HG02571 (cell line): ENCODE results near the gene LYPD6B.

Experiments
- ATAC-seq: cut with Tn5 transposase; IDR thresholded peaks from one replicate; pipeline ENCODE4 v1.9.1; 2021; ENCODE audit warnings: mild to moderate bottlenecking, moderate library complexity; ENCODE audit not compliant: unreplicated experiment

LYPD6B gene, protein sequence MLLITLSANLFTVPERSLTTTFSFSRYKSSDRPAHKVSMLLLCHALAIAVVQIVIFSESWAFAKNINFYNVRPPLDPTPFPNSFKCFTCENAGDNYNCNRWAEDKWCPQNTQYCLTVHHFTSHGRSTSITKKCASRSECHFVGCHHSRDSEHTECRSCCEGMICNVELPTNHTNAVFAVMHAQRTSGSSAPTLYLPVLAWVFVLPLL

DNA sequence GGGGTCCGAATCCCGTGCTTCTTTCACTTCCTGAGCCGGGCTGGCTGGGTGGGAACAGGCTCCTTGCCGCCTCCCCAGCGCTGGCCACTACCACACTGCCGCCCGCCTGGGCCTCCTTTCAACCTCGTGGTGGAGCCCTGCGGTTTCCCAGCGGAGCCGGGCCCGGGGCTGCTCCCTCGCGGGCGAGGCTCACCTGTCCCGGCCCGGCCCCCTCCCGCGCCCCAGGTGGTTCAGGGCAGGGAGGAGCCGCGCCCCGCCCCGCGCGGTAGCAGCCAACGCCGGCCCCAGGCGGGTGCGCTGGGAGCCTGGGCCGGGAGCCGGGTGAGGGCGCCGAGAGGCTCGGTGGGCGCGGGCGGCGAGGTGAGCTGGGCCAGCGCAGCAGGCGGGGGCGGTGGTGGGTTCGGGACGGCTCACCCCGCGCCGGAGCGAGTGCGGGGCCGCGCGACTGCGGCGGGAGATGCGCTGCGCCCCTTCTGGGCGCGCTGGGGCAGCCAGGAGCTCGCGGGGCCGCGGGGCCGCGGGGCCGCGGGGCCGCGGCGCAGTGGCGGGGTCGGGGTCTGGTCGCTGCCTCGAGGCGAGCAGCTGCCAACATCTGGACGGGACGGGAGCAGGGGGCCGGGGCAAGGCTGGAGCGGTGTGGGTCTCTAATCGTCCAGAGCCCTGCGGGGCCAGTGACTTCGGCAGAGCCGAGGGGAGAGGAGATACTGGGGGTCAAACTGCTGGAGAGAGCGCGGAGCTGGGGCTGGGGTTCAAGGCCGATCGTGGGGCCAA, at the start of gene LYPD6B:
TSS of gene LYPD6B (plus strand) at position 258 of the 771 bp plus-strand sequence. CDS start 92,250 bp downstream, outside the sequence.
- peak; percentile 62 for ATAC-seq

DNA sequence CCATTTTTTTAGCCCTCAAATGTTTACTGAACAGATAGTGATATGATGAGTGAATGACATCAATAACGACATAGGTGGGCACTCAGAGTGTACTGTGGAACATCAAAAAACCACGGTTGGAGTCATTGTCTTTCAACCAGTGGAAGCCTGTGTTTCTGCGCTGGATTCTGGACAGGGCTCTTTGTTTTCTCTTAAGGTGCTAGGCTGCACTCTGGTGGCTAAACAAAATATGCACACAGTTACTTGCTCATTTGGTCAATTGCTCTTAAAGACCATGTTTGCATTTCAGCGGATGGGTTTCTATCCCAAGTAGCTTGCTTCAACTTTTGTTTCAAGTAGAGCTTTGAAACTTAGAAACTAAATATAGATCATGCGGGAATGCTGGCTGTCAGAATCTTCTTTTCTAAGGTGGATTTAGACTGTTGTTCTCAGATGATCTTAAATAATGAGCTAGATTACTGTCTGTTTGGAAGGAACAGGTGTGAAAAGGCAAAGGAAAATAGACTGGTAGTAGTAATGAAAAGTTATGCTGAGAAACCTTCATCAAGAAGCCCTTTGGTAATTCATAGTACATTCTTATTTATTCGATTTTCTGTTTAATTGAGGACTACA, 48.5 kb upstream of the LYPD6B start:
- ATAC-seq, result peak; percentile 63

DNA sequence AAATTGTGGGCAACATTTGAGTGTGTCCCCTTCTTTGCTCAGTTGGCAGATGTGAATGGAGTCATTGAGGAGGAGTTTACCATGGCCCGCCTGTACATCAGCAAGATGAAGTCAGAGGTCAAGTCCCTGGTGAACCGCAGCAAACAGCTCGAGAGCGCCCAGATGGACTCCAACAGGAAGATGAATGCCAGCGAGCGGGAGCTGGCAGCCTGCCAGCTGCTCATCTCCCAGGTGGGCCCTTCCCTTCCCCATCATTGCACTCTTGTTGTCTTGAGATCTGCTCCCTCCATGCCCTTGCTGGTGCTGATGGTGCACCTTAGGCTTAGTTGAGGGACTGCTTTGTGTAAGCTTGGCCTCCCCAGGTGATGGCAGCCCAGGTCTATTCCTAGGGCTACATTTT, 47.5 kb upstream of the LYPD6B start:
- ATAC-seq, result no peak

DNA sequence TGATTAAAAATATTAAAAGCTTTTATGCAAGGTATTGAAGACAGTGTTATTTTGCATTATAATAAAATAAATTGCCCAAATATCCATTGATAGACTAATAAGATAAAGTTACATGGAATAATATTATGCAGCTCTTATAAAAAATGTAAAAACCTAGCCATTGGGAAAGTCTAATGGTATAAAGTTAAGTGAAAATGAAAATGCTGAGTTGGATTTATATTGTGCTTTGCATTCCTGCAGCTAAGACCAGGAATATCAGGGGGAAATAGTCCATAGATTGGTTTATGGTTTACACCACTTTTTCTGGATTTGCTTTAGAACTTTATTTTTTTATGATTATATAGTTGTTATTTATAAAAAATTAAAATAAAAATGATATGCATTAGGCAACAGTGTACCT, 46.1 kb upstream of the LYPD6B start:
- no peak for ATAC-seq

DNA sequence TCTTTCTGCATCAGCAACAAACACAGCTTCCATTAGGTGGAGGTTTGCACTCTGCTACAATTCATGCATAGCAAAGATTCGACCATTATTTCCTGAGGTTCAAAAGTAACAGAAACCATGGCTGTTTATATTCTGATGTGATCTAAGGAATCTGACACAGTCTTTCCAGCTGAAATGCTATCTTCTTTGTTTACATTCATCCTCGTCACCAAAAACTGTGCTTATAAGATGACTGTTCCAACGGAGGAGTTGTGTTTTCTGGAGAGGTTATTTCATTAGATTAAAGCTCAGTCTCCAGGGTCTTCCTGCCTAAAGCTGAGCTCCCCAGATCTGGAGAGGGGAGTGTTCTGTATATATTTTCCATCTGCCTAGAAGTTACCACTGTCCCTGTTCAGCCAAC, 45.1 kb upstream of the LYPD6B start:
- ATAC-seq, result no peak

DNA sequence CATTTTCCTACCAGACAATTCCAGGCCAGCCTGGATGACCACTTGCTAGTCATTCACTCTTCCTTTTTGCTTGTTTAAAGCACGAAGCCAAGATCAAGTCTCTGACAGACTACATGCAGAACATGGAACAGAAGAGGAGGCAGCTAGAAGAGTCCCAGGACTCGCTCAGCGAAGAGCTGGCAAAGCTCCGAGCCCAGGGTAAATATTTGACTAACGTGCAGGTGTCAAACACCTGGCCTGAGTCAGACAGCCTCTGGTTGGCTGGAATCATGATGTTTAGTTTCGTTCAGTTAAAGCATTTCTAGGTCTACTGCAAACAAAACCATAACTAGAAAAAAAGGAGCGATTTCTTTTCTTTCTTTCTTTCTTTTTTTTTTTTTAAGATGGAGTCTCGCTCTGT, 44.2 kb upstream of the LYPD6B start:
- ATAC-seq, result no peak

DNA sequence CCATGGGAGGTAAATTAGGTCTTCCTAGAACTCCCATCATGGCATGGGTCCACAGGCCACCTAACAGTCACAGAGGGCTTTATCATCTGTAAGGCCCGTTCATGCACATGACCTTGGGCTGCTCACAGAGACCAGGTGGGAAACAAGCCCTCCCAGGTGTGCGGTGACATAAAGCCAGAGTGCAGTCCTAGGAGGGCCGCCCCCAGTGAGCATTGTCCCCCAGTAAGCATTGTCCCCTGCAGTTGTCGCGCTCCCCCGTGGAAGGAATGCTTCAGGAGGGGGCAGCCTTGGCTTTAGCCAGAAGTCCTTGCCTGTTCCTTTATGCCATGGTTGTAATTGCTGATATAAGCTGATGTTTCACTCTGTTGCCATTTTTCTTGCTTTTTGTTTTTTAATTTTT, 41.7 kb upstream of the LYPD6B start:
- no peak for ATAC-seq

DNA sequence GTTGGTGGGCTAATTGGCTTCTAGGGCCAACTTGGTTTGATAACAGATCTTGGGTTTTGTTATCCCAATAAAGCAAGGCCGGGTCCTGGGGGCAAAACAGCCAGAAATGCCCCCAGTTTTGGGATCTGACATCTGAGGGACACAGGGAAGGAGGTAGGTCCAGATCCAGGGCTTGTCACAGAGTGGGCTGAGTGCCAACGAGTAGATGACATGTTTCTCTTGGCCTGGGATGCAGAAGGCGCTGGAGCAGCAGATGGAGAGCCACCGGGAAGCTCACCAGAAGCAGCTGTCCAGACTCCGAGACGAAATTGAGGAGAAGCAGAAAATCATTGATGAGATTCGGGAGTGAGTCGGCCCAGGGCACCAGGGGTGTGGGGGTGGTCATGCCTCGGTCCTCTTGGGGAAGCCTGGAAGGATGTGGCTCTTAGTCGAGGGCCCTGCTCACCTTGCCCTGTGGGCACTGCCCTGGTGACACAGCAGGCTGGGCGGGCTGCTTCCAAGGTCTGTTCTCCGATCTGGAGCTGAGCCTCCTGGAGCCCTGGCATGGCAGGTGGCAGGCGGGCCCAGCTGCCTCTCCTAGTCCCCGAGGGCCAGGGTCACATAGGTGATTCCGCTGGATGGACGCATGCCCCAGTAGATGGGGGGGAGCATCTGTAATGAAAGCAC, 40.2 kb upstream of the LYPD6B start:
- no peak for ATAC-seq

DNA sequence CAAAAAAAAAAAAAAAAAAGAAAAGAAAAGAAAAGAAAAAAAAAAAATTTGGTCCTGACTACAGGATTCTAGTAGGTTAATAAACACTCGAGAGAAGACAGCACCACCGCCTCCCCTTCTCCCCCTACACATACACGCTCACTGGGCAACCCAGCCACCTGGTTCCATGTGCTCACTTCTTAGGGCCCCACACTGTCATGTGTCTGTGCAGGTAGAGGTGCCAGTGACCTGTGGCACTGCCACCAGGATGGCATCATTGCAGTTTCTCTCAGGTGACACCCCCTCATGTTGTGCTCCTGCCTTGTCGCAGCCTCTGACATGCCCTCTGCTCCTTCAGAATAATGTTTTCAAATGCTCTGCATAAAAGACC, 39.7 kb upstream of the LYPD6B start:
- no peak for ATAC-seq

DNA sequence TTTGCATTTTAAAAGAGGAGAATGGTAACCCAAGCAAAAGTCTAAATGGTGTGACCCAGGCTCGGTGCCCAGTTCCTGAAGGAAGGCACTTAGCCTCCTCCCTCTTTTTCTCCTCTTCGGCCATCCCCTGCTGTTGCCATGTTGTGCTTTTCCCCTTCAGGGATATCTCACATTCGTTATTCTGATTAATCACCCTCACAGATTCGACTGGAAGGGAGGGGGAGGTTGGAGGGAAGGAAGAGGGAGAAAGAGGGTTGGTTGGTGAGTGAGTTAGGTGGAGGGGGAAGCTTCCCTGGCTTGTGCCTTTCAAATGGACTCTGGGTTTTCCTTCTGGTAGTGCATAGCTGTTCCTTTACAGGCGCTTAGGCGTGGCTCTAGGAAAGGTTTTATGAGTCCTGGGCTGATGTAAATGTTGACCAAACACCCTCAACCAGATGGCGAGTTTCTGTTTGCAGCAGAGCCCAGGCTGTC, 39.0 kb upstream of the LYPD6B start:
- ATAC-seq, result no peak

DNA sequence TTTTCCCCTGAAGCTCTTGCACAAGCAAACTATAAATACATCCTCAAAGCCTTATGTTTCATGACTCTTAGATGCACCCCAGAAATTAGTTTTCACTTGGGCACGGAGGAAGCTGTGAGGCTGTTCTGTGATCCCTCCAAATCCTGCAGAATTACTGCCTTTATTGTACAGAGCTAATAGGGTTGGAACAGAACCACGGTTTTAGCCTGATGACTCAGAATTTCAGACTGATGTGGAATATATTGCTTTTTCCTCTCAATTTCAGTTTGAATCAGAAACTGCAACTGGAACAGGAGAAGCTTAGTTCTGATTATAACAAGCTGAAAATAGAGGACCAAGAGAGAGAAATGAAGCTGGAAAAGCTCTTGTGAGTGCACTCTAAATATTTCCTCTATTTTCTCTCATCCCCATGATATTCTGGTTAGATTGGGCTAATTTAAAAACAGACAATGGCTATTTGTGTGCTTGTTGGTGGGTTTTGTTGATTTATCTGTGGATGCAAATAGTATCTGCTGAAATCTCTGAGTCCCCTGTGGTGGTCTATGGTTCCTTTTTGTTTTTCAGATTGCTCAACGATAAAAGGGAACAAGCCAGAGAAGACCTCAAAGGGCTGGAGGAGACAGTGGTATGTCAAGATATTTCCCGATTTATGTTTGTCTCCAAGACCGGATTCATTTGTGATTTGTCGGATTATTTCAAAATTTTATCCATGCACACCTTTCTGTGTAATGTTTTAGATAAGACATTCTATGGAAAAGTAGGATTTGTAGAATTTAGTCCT, 38.2 kb upstream of the LYPD6B start:
- ATAC-seq, result no peak

DNA sequence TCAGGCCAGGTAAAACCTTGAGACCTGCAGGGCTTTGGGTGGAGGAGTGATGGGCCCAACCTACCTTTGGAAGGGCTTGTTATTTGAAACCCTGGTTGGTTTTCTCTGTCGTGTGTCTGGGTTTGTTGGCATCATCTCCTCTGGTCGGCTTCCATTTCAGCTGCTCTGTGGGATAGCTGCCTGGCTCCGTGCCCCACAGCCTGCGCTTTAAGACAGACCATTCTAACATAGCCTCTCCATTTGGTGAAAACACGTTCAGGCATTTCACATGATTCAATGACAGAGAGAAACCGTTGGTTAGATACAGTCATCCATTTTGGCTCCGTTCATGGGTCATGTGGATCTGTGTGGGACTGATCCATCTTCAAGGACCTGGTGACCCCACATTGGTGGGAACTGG, 37.0 kb upstream of the LYPD6B start:
- ATAC-seq, result no peak

DNA sequence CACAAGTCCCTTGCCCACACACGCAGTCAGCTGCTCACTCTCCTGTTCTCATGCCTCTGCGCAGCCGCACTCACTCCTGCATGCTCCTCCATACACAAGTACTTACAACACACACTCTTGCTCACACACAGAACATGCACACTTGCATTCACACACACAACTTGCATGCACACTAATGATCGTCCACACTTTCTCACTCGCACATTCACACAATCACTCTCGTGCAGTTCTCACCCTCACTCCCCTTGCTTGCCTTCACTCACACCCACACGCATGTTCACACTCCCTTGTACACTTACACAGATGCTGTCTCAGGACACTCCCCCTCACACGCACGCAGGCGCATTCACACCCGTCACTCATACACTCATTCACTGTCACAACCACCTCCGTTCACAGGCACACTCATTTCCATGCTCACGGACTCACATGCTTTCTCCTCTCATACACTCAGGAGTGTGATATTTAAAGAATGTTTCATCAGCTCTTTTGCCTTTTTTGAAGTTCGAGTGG, 36.1 kb upstream of the LYPD6B start:
- ATAC-seq, result no peak

DNA sequence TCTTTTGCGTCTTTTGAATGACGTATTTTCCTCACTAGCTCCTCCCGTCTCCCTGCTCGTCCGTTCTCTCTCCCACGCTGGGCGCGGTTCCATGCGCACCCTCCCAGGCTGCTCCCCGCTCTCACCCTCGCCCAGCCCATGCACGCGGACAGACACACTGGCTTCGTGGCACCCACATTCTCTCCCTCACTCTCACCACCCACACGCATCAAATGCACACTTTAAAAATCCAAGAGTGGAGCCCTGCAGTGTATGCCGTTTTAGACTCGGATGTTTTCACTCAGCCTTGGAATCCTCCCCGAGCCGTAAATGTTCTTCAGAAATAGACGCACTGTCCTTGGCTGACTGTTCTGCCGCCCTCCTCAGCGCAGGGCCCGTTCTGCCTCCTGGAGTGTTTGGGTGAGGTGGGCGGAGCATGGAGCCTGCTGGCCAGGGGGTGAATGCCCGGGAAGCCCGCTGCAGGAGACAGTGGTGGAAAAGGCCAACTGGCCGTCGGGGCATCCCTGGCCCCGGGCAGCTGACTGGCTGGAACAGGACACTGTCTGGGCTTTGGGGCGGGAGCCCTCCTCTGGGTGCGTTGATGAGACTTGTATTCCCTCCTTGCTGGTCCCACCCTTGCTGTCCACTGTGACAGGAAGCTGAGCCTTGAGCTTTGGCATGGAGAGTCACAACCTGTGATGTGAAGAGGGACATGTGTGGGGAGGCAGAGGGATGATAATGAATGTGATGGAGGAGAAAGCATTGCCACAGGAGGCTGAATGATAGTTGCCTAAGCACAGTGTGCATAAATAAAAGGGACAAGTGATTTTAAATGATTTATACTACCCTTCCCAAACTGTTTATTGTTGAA, 35.4 kb upstream of the LYPD6B start:
- ATAC-seq, result no peak

DNA sequence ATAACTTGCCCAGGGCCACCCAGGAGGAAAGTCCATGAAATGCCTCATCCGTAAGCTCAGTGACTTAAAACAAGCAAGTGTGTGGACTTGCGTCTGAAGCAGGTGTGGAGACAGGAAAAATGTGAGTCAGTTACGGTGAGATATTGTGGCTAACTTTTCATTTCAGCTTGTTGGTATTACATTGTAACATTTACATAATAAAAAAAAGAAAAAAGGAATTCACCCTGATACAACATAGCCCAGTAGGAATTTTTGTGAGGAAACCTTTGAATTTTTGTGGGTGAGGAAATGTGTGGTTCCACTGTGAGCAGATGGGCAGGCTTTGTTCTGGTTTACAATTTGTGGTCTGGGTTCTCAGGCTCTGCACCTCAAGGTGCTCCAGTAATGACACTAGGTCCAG, 33.7 kb upstream of the LYPD6B start:
- ATAC-seq, result no peak

DNA sequence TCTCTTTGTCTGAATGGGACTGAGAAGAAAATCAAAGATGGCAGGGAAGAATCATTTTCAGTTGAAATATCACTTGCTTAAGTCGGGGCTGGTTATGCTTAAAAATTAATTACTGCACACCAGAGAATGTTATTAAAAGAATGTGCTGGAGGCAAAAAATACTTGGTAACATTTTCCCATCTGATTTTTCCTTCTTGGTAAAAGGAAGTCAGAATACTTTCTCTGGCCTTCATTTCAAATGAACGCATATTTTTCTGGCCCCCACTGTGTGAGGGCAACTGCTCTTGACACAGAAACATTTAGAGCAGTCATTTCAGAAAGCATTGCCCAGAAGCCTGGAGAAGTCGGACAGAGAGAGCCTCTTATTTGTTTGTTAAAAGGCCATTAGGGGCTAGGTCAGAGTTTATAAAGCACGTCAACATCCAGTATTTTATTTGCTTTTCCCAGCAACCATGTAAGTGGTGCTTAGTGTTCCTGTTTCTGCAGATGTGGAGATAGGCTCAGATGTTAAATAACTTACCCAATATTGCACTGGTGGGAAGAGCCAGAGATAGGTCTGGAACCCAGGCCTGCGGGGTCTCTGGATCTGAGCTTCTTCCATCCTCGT, 32.9 kb upstream of the LYPD6B start:
- ATAC-seq, result no peak

DNA sequence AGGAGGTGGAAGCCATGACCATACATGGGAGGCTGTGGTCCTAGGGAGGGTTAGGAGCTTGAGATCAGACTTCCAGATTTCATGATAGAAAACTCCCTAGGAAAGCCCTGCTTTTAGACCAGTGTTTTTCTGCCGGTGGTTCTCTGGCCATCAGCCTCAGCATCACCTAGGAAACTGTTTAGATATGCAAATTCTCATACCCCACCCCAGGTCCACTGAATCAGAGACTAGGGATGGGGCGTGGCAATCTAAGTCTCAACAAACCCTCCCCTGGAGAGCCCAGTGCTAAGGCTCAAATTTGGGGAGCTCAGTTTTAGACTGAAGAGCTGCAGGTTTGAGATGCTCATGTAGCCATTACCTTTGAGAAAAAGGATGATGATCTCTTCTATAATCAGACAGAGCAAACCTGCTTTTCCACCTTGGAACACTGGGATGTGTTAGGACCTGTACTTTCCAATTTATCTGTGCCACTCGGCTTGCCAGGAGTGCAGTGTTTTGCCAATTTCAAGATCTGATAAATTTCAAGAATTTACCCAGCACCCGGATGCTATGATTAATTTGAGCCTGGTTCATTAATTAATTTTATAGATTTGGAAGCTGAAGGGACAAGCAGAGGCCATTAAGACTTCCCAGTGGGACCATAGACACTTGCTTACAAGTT, 31.5 kb upstream of the LYPD6B start:
- ATAC-seq, result no peak

DNA sequence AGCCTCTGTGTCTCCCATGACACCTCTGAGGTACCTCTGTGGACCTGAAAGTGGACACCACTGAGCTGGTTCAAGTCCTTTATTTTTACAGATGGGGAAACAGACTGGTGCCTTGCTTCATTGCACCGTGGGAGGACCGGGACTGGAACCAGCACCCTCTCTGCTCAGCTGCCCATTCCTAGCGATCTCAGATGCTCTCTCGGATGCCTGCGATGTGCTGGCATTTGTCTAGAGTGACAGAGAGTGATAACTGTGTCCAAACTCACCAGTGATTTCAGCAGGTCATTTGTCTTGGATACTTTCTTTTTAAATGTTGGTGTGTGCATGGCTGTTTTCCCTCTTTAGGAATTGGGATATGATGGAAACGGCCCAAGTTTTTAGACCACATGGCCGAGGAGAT, 30.1 kb upstream of the LYPD6B start:
- no peak for ATAC-seq
